HFFc6 (cell line): ENCODE measurements around the gene ASAP2. TPM values are rescaled to one million over a fixed set of nuclear protein-coding genes. Genes with fewer than 3 reads are reported as not detected.

Experiments used
- DNase-seq: peaks from one replicate; pipeline ENCODE4 v3.0.0-alpha.2; 2018
- H3K27ac Mint-ChIP-seq: 2 replicates; pipeline ENCODE4 v1.8.0; 2020; ENCODE audit warnings: mild to moderate bottlenecking, mixed read lengths
- H3K27me3 Mint-ChIP-seq: 2 replicates; pipeline ENCODE4 v1.8.0; 2021; ENCODE audit warnings: mild to moderate bottlenecking, moderate library complexity, mixed read lengths; ENCODE audit not compliant: insufficient read depth
- H3K36me3 Mint-ChIP-seq: 2 replicates; pipeline ENCODE4 v1.8.0; 2021; ENCODE audit warnings: low read depth, mixed read lengths
- H3K4me1 Mint-ChIP-seq: 2 replicates; pipeline ENCODE4 v1.8.0; 2020; ENCODE audit warnings: low read depth, mixed read lengths
- H3K4me3 Mint-ChIP-seq: 2 replicates; pipeline ENCODE4 v1.8.0; 2020; ENCODE audit warnings: mild to moderate bottlenecking, moderate library complexity, mixed read lengths
- H3K9me3 Mint-ChIP-seq: 2 replicates; pipeline ENCODE4 v1.8.0; 2020; ENCODE audit warnings: mild to moderate bottlenecking, mixed read lengths
- CTCF ChIP-seq: fragments of 200-600 bp; sonication (generic); IDR thresholded peaks from 2 replicates; pipeline ENCODE4 v1.5.0; 2021; ENCODE audit warnings: antibody characterized with exemption, mild to moderate bottlenecking
- total RNA-seq, 6 experiments: library from RNA; stranded (reverse); fragmentation: NEBNext Ultra II Directional; extraction: Animal tissue kit (Norgen Biotek cat#: 25700); gene quantifications; 2 replicates in 1 of 6; 3 replicates in 5 of 6; pipeline ENCODE4 v1.2.3, GENCODE V29; 2021

ASAP2 gene
- total RNA-seq, 6 experiments from 2014 or later = 31.2 to 37.4 (median 34.3) TPM

GRCh38 chr2:9405636-9406035 is 199.0 kb downstream of the ASAP2 start:
- peak; percentile 32 for DNase-seq
- peaks cover 33% of the 10 kb centered on the region for H3K36me3 Mint-ChIP-seq
- no peaks in the 10 kb centered on the region for H3K9me3 Mint-ChIP-seq
- no peak overlapping the region for H3K4me3 Mint-ChIP-seq
- no peak for TF ChIP-seq CTCF
- H3K27me3 Mint-ChIP-seq = peaks cover 3% of the 10 kb centered on the region; the same call in 1 of the 2 replicates
- peak overlapping the region; percentile 33; the same call in 1 of the 2 replicates for H3K27ac Mint-ChIP-seq
- peaks cover 53% of the 10 kb centered on the region for H3K4me1 Mint-ChIP-seq

- peaks cover 3% of the 10 kb centered on the region; the same call in 1 of the 2 replicates for H3K27me3 Mint-ChIP-seq
- no peak for DNase-seq
- H3K27ac Mint-ChIP-seq = 0 out of 2 replicates have a peak overlapping the region, but pooled peaks have one; percentile 18
- TF ChIP-seq CTCF = no peak
- H3K36me3 Mint-ChIP-seq = peaks cover 37% of the 10 kb centered on the region
- no peak overlapping the region for H3K4me3 Mint-ChIP-seq
- H3K9me3 Mint-ChIP-seq = no peaks in the 10 kb centered on the region
- peaks cover 53% of the 10 kb centered on the region for H3K4me1 Mint-ChIP-seq
Observed at GRCh38 chr2:9406529-9407362, 200.1 kb downstream of the ASAP2 start.

- DNase-seq = no peak
- Mint-ChIP-seq H3K4me1 (peaks cover 53% of the 10 kb centered on the region), H3K4me3 (no peak overlapping the region), H3K36me3 (peaks cover 42% of the 10 kb centered on the region), H3K27me3 (peaks cover 3% of the 10 kb centered on the region; the same call in 1 of the 2 replicates), H3K9me3 (no peaks in the 10 kb centered on the region), H3K27ac (peak overlapping the region; percentile 42; the same call in 1 of the 2 replicates)
- TF ChIP-seq CTCF = no peak
Observed at GRCh38 chr2:9407363-9407811, 200.8 kb downstream of the ASAP2 start.

- Mint-ChIP-seq H3K4me1 (peaks cover 41% of the 10 kb centered on the region), H3K27ac (peak overlapping the region; percentile 54), H3K4me3 (no peak overlapping the region), H3K27me3 (0 out of 2 replicates have a peak, but pooled peaks cover 1% of the 10 kb centered on the region), H3K36me3 (peaks cover 31% of the 10 kb centered on the region), H3K9me3 (no peaks in the 10 kb centered on the region)
- DNase-seq = no peak
- no peak for TF ChIP-seq CTCF
Observed at GRCh38 chr2:9408641-9409151, 202.1 kb downstream of the ASAP2 start.

GRCh38 chr2:9410108-9410507 is 203.5 kb downstream of the ASAP2 start:
- TF ChIP-seq CTCF = no peak
- H3K9me3 Mint-ChIP-seq = no peaks in the 10 kb centered on the region
- DNase-seq = no peak
- H3K36me3 Mint-ChIP-seq = peaks cover 38% of the 10 kb centered on the region
- H3K27ac Mint-ChIP-seq = no peak overlapping the region
- H3K4me3 Mint-ChIP-seq = no peak overlapping the region
- H3K4me1 Mint-ChIP-seq = peaks cover 27% of the 10 kb centered on the region
- H3K27me3 Mint-ChIP-seq = peaks cover 1% of the 10 kb centered on the region; the same call in 1 of the 2 replicates
